Mesothelial cell of epicardium (in vitro differentiated cells): ENCODE results near the gene RSPO4. TPM values are rescaled to one million over a fixed set of nuclear protein-coding genes. Genes with fewer than 3 reads are reported as not detected.

ENCODE experiments used
- DNase-seq, 2 experiments: peaks; one replicate each; pipeline ENCODE4 v3.0.0; 2021; ENCODE audit warnings: low spot score in 2 of 2; ENCODE audit not compliant: unreplicated experiment in 2 of 2
- H3K27ac Mint-ChIP-seq: 2 replicates; pipeline ENCODE4 v1.8.0; 2021; ENCODE audit warnings: mixed read lengths
- H3K27me3 Mint-ChIP-seq: 2 replicates; pipeline ENCODE4 v1.8.0; 2021; ENCODE audit warnings: low read depth, mixed read lengths
- H3K36me3 Mint-ChIP-seq: 2 replicates; pipeline ENCODE4 v1.8.0; 2021; ENCODE audit warnings: mixed read lengths
- H3K4me1 Mint-ChIP-seq: 2 replicates; pipeline ENCODE4 v1.8.0; 2021; ENCODE audit warnings: mixed read lengths
- H3K4me3 Mint-ChIP-seq: 2 replicates; pipeline ENCODE4 v1.8.0; 2021; ENCODE audit warnings: mild to moderate bottlenecking, moderate library complexity, mixed read lengths
- H3K9me3 Mint-ChIP-seq: 2 replicates; pipeline ENCODE4 v1.8.0; 2021; ENCODE audit warnings: mixed read lengths
- total RNA-seq: library from RNA; stranded (reverse); gene quantifications from 3 replicates; pipeline ENCODE4 v1.2.1, GENCODE V29; 2021
- TF ChIP-seq, protein P1 (sequence below): fragments of 200-600 bp; sonication (generic); IDR thresholded peaks from one replicate; pipeline ENCODE4 v1.5.0; 2021; ENCODE audit warnings: antibody characterized with exemption; ENCODE audit not compliant: unreplicated experiment

The RSPO4 gene
- total RNA-seq, 1 donor from 2014 or later: 8.9 TPM

- H3K9me3 Mint-ChIP-seq: peaks cover 3% of the 10 kb centered on the region
- H3K4me3 Mint-ChIP-seq: no peak overlapping the region
- TF ChIP-seq, protein P1, sequence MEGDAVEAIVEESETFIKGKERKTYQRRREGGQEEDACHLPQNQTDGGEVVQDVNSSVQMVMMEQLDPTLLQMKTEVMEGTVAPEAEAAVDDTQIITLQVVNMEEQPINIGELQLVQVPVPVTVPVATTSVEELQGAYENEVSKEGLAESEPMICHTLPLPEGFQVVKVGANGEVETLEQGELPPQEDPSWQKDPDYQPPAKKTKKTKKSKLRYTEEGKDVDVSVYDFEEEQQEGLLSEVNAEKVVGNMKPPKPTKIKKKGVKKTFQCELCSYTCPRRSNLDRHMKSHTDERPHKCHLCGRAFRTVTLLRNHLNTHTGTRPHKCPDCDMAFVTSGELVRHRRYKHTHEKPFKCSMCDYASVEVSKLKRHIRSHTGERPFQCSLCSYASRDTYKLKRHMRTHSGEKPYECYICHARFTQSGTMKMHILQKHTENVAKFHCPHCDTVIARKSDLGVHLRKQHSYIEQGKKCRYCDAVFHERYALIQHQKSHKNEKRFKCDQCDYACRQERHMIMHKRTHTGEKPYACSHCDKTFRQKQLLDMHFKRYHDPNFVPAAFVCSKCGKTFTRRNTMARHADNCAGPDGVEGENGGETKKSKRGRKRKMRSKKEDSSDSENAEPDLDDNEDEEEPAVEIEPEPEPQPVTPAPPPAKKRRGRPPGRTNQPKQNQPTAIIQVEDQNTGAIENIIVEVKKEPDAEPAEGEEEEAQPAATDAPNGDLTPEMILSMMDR: no peak
- H3K27ac Mint-ChIP-seq: no peak overlapping the region
- DNase-seq: no peak
- H3K4me1 Mint-ChIP-seq: peaks cover 7% of the 10 kb centered on the region
- H3K27me3 Mint-ChIP-seq: peaks cover 9% of the 10 kb centered on the region
- H3K36me3 Mint-ChIP-seq: no peaks in the 10 kb centered on the region
These were observed 61.2 kb downstream of the RSPO4 start for GRCh38 chr20:940926-941325.

DNA sequence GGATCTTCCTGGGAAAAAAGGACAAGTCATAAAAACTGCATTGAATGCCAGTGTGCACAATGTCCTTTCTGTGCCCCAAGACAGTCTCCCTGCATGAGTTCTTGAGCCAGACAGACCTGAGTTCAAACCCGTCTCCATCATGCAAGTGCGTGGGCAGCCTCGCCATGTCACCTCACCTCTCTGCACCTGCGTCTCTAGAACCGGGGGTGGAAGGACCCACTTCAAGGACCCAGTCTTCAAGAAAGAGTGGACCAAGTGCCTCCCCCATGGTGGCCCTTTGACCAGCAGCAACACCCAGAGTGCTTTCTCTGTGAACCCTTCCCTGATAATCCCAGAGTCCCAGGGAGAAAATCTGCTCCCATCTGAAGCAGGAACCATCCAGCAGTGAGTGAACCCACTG is 62.5 kb downstream of the RSPO4 start:
- TF ChIP-seq, protein P1: no peak
- Mint-ChIP-seq H3K36me3 (no peaks in the 10 kb centered on the region), H3K27ac (no peak overlapping the region), H3K9me3 (peaks cover 3% of the 10 kb centered on the region), H3K27me3 (peaks cover 9% of the 10 kb centered on the region), H3K4me3 (no peak overlapping the region), H3K4me1 (peaks cover 2% of the 10 kb centered on the region)
- no peak for DNase-seq

DNA sequence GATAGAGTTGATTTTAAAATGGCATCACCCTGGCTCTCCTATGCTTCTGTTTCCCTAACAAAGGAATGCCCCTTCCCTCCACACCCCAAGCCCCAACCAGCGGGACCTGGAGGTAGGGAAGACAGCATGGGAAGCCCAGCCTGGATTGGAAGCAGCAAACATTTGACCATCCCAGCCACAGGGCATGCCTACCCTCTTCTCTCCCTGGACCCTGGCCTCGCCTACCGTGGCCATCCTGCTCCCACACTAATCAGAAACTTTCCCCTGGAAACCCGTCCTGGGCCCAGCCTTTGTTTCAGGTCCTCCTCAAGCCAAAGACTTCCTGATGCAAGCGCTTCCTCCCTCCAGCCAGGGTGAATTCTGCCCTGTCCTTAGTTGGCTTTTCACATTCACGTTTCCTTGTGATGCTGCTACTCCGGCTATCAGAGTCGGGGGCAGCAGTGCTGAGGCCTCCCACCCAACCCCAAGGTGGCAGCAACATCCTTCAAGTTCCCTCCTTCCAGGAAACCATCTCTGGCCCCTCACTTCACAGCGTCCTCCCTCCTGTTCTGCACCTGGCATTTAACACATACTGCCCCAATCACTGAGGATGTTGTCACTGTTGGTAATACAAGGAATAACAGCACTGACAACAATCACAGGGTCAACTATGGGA is 67.8 kb downstream of the RSPO4 start:
- H3K9me3 Mint-ChIP-seq: peaks cover 31% of the 10 kb centered on the region
- H3K27ac Mint-ChIP-seq: no peak overlapping the region
- H3K4me1 Mint-ChIP-seq: no peaks in the 10 kb centered on the region
- no peak overlapping the region for H3K4me3 Mint-ChIP-seq
- no peaks in the 10 kb centered on the region for H3K36me3 Mint-ChIP-seq
- no peaks in the 10 kb centered on the region for H3K27me3 Mint-ChIP-seq
- TF ChIP-seq, protein P1: no peak
- no peak for DNase-seq

GRCh38 chr20:933029-933428 is 69.1 kb downstream of the RSPO4 start:
- DNase-seq: no peak
- TF ChIP-seq, protein P1: no peak
- H3K4me3 Mint-ChIP-seq: no peak overlapping the region
- H3K9me3 Mint-ChIP-seq: peaks cover 44% of the 10 kb centered on the region
- no peaks in the 10 kb centered on the region for H3K36me3 Mint-ChIP-seq
- H3K4me1 Mint-ChIP-seq: no peaks in the 10 kb centered on the region
- no peak overlapping the region for H3K27ac Mint-ChIP-seq
- no peaks in the 10 kb centered on the region for H3K27me3 Mint-ChIP-seq

DNA sequence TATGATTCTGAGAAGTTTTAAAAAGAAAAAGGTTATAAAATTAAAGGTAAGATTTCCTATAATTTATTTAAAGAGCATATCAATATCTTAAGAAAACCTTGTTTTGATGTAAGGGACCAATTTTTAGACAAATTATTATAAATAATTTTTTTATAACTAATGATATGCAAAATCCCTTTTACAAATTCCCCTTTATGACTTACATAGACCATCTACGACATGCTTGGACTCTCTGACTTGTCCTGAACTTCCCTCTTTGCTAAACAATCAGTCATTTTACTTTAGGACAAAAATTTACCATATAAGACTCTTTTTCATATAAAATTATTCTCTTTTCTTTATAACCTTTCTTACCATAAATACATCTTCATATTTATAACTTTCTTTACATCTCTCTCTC is 70.7 kb downstream of the RSPO4 start:
- Mint-ChIP-seq H3K9me3 (peaks cover 50% of the 10 kb centered on the region), H3K27me3 (no peaks in the 10 kb centered on the region), H3K4me1 (no peaks in the 10 kb centered on the region), H3K27ac (no peak overlapping the region), H3K4me3 (no peak overlapping the region), H3K36me3 (no peaks in the 10 kb centered on the region)
- DNase-seq: no peak
- TF ChIP-seq, protein P1: no peak
